Neural progenitor cell (in vitro differentiated cells): ENCODE results near the gene KLF13. TPM values are rescaled to one million over a fixed set of nuclear protein-coding genes. Genes with fewer than 3 reads are reported as not detected.

Experiments used
- DNase-seq: peaks from one replicate; pipeline ENCODE4 v3.0.0-alpha.2; 2016; ENCODE audit warnings: low spot score
- H2AFZ ChIP-seq: fragments of 200-600 bp; sonication (generic); replicated peaks from 2 replicates; pipeline ENCODE4 v1.6.1; 2016; ENCODE audit warnings: antibody characterized with exemption
- H3F3A ChIP-seq: fragments of 200-600 bp; sonication (generic); 2 replicates; pipeline ENCODE4 v1.6.1; 2016; ENCODE audit warnings: antibody characterized with exemption, low read depth
- H3K27ac ChIP-seq: fragments of 200-600 bp; sonication (generic); 2 replicates; pipeline ENCODE4 v1.5.1; 2016; ENCODE audit warnings: mild to moderate bottlenecking
- H3K27me3 ChIP-seq: fragments of 200-600 bp; sonication (generic); 2 replicates; pipeline ENCODE4 v1.6.1; 2016; ENCODE audit warnings: mild to moderate bottlenecking, moderate library complexity
- H3K36me3 ChIP-seq: fragments of 200-600 bp; sonication (generic); 2 replicates; pipeline ENCODE4 v1.5.1; 2016
- H3K4me1 ChIP-seq: fragments of 200-600 bp; sonication (generic); 2 replicates; pipeline ENCODE4 v1.6.1; 2016; ENCODE audit warnings: mixed run types
- H3K4me2 ChIP-seq: fragments of 200-600 bp; sonication (generic); 2 replicates; pipeline ENCODE4 v1.6.1; 2016
- H3K4me3 ChIP-seq: fragments of 200-600 bp; sonication (generic); 2 replicates; pipeline ENCODE4 v1.5.1; 2016
- H3K79me2 ChIP-seq: fragments of 200-600 bp; sonication (generic); 2 replicates; pipeline ENCODE4 v1.6.1; 2016; ENCODE audit warnings: low read depth
- H3K9ac ChIP-seq: fragments of 200-600 bp; sonication (generic); 2 replicates; pipeline ENCODE4 v1.6.1; 2016
- H3K9me3 ChIP-seq: fragments of 200-600 bp; sonication (generic); 2 replicates; pipeline ENCODE4 v1.5.1; 2016; ENCODE audit warnings: low read depth
- H4K20me1 ChIP-seq: fragments of 200-600 bp; sonication (generic); 2 replicates; pipeline ENCODE4 v1.6.1; 2016; ENCODE audit warnings: low read depth
- H3K27ac Mint-ChIP-seq: 3 replicates; pipeline ENCODE4 v1.8.0; 2021; ENCODE audit warnings: mixed read lengths
- H3K27me3 Mint-ChIP-seq: 2 replicates; pipeline ENCODE4 v1.8.0; 2022; ENCODE audit warnings: low read depth, mild to moderate bottlenecking, inconsistent platforms, moderate library complexity, mixed read lengths; ENCODE audit not compliant: insufficient read depth
- H3K36me3 Mint-ChIP-seq: 3 replicates; pipeline ENCODE4 v1.8.0; 2021; ENCODE audit warnings: mixed read lengths
- H3K4me1 Mint-ChIP-seq: 3 replicates; pipeline ENCODE4 v1.8.0; 2021; ENCODE audit warnings: mixed read lengths
- H3K4me3 Mint-ChIP-seq: 3 replicates; pipeline ENCODE4 v1.8.0; 2021; ENCODE audit warnings: mild to moderate bottlenecking, moderate library complexity, mixed read lengths
- H3K9me3 Mint-ChIP-seq: 3 replicates; pipeline ENCODE4 v1.8.0; 2020; ENCODE audit warnings: mixed read lengths
- EZH2 ChIP-seq: fragments of 200-600 bp; sonication (generic); IDR thresholded peaks from 2 replicates; pipeline ENCODE4 v1.6.1; 2017; ENCODE audit warnings: antibody characterized with exemption, mild to moderate bottlenecking, moderate library complexity
- EZH2phosphoT487 ChIP-seq: fragments of 200-600 bp; sonication (generic); IDR thresholded peaks from 2 replicates; pipeline ENCODE4 v1.6.1; 2017; ENCODE audit warnings: antibody characterized with exemption
- total RNA-seq: library from RNA; depleted of rRNA; stranded (reverse); fragments of >200 nt; gene quantifications from 2 replicates; pipeline ENCODE4 v1.2.3, GENCODE V29; 2015; ENCODE audit warnings: low replicate concordance
- TF ChIP-seq, protein P1 (sequence below): fragments of 200-600 bp; sonication (generic); IDR thresholded peaks from 2 replicates; pipeline ENCODE4 v1.5.1; 2017; ENCODE audit warnings: antibody characterized with exemption, mild to moderate bottlenecking

Gene KLF13
- total RNA-seq, 1 donor from 2014 or later: 11.9 TPM

DNA sequence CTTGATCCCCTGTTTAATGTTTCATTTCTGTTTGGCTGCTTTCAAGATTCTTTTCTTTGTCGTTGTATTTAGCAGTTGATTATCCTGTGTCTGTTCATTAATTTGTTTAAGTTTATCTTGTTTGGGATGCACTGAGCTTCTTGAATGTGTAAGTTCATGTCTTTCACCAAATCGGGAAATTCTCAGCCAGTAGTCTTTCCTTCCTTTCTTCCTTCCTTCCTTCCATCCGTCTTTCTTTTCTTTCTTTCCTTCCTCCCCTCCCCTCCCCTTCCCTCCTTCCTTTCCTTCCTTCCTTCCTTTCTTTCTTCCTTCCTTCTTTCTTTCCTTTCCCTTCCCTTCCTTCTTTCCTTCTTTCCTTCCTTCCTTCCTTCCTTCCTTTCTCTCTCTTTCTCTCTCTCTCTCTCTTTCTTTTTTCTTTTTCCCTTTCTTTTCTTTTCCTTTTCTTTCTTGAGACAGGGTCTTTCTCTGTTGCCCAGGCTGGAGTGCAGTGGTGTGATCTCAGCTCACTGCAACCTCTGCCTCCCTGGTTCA lies 35.5 kb upstream of the KLF13 start:
- H3K36me3 ChIP-seq: no peaks in the 10 kb centered on the region
- H3K4me1 ChIP-seq: peaks cover 20% of the 10 kb centered on the region
- peaks cover 7% of the 10 kb centered on the region for H3F3A ChIP-seq
- H3K36me3 Mint-ChIP-seq: no peaks in the 10 kb centered on the region
- H3K9me3 ChIP-seq: no peaks in the 10 kb centered on the region
- no peaks in the 10 kb centered on the region for H3K79me2 ChIP-seq
- H3K4me3 ChIP-seq: no peak overlapping the region
- H3K4me1 Mint-ChIP-seq: peaks cover 6% of the 10 kb centered on the region
- no peak for TF ChIP-seq EZH2
- no peak for TF ChIP-seq EZH2phosphoT487
- H4K20me1 ChIP-seq: no peaks in the 10 kb centered on the region
- H3K4me2 ChIP-seq: no peak overlapping the region
- no peak overlapping the region for H3K27ac Mint-ChIP-seq
- no peak overlapping the region for H3K4me3 Mint-ChIP-seq
- peaks cover 3% of the 10 kb centered on the region for H3K9me3 Mint-ChIP-seq
- H2AFZ ChIP-seq: no peak overlapping the region
- no peaks in the 10 kb centered on the region for H3K27me3 ChIP-seq
- DNase-seq: no peak
- H3K27ac ChIP-seq: no peak overlapping the region
- H3K27me3 Mint-ChIP-seq: peaks cover 5% of the 10 kb centered on the region
- no peak overlapping the region for H3K9ac ChIP-seq

DNA sequence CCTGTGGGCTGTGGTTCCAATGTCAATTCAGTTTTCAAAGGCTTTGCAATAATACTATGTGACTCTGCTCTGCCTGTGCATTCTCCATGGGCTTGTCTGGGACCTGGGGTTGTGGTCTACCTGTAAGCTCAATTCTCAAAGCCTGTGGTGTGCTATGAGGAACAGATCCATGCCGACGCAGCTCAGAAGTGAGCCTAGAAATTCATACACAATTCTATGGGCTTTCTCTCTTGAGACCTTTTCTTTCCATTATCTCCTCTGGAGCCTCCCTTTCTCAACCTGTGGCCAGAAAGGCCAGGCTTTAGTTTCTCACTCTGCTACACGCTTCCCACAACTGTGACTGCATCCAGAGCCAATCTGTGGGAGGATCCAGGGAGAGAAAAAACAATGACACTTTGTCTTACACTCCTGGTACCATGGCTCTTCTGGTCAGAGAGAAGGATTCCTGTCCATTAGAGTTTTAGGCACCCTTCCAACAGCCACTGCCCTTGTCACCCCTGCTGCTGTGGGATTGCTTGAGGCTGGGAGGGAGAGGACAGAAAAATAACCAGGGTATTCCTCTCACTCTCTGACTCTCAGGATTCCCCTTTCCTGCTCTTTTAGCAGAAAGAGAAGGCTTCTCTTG lies 34.1 kb upstream of the KLF13 start:
- Mint-ChIP-seq H3K9me3 (peaks cover 3% of the 10 kb centered on the region), H3K27me3 (peaks cover 8% of the 10 kb centered on the region), H3K4me3 (no peak overlapping the region), H3K27ac (no peak overlapping the region), H3K36me3 (no peaks in the 10 kb centered on the region), H3K4me1 (peaks cover 17% of the 10 kb centered on the region)
- Histone ChIP-seq H4K20me1 (no peaks in the 10 kb centered on the region), H3K4me3 (no peak overlapping the region), H3K4me1 (peaks cover 34% of the 10 kb centered on the region), H3K27me3 (no peaks in the 10 kb centered on the region), H3K27ac (no peak overlapping the region), H3K4me2 (peak overlapping the region; percentile 49), H2AFZ (peak overlapping the region; percentile 98), H3K9ac (no peak overlapping the region), H3F3A (peaks cover 14% of the 10 kb centered on the region), H3K9me3 (no peaks in the 10 kb centered on the region), H3K36me3 (no peaks in the 10 kb centered on the region), H3K79me2 (no peaks in the 10 kb centered on the region)
- TF ChIP-seq, protein P1, sequence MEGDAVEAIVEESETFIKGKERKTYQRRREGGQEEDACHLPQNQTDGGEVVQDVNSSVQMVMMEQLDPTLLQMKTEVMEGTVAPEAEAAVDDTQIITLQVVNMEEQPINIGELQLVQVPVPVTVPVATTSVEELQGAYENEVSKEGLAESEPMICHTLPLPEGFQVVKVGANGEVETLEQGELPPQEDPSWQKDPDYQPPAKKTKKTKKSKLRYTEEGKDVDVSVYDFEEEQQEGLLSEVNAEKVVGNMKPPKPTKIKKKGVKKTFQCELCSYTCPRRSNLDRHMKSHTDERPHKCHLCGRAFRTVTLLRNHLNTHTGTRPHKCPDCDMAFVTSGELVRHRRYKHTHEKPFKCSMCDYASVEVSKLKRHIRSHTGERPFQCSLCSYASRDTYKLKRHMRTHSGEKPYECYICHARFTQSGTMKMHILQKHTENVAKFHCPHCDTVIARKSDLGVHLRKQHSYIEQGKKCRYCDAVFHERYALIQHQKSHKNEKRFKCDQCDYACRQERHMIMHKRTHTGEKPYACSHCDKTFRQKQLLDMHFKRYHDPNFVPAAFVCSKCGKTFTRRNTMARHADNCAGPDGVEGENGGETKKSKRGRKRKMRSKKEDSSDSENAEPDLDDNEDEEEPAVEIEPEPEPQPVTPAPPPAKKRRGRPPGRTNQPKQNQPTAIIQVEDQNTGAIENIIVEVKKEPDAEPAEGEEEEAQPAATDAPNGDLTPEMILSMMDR: no peak
- TF ChIP-seq EZH2phosphoT487: no peak
- no peak for TF ChIP-seq EZH2
- DNase-seq: no peak

DNA sequence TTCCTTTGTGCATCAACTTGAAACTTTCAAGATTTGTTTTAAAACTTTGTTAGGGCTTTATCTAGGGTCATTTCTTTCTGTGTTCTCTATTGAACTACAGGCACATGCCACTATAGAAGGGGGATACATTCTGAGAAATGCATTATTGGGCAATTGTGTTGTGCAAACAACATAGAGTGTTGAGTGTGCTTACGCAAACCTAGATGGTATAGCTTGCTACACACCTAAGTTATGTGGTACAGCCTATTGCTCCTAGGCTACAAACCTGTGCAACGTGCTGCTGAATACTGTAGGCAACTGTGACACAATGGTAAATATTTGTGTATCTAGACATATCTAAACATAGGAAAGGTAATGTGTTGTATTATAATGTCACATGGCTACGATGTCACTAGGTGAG lies 33.0 kb upstream of the KLF13 start:
- Histone ChIP-seq H3K9ac (no peak overlapping the region), H3K4me1 (peaks cover 41% of the 10 kb centered on the region), H3K4me3 (no peak overlapping the region), H3K27me3 (no peaks in the 10 kb centered on the region), H2AFZ (no peak overlapping the region), H3K36me3 (no peaks in the 10 kb centered on the region), H3F3A (peaks cover 14% of the 10 kb centered on the region), H3K27ac (no peak overlapping the region), H3K9me3 (no peaks in the 10 kb centered on the region), H3K4me2 (no peak overlapping the region), H4K20me1 (no peaks in the 10 kb centered on the region), H3K79me2 (no peaks in the 10 kb centered on the region)
- no peak for DNase-seq
- Mint-ChIP-seq H3K9me3 (peaks cover 3% of the 10 kb centered on the region), H3K27ac (no peak overlapping the region), H3K36me3 (no peaks in the 10 kb centered on the region), H3K4me3 (no peak overlapping the region), H3K4me1 (peaks cover 24% of the 10 kb centered on the region), H3K27me3 (peaks cover 11% of the 10 kb centered on the region)
- TF ChIP-seq EZH2 (no peak), EZH2phosphoT487 (no peak)
- TF ChIP-seq, protein P1: no peak

DNA sequence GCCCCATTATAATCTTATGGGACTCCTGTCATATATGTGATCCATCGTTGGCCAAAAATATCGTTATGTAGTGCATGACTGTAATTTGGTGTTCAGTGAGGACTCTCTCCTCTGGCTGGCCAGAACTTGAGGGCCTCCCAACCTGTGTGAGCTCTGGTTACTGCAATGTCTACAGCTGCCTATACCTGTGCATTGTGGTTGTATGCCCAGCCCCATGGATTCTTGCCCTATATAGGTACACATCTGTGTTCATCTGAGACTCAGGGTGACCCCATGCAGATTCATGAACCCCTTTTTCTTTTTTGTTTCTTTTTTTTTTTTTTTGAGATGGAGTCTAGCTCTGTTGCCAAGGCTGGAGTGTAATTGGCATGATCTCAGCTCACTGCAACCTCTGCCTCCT lies 32.6 kb upstream of the KLF13 start:
- peaks cover 41% of the 10 kb centered on the region for H3K4me1 ChIP-seq
- H3K4me3 Mint-ChIP-seq: no peak overlapping the region
- H3K27ac ChIP-seq: no peak overlapping the region
- no peak overlapping the region for H3K9ac ChIP-seq
- H3F3A ChIP-seq: peaks cover 14% of the 10 kb centered on the region
- no peak for DNase-seq
- TF ChIP-seq EZH2 (no peak), EZH2phosphoT487 (no peak)
- TF ChIP-seq, protein P1: no peak
- no peak overlapping the region for H3K4me3 ChIP-seq
- no peak overlapping the region for H3K4me2 ChIP-seq
- H2AFZ ChIP-seq: no peak overlapping the region
- no peaks in the 10 kb centered on the region for H3K27me3 ChIP-seq
- no peaks in the 10 kb centered on the region for H3K36me3 Mint-ChIP-seq
- no peaks in the 10 kb centered on the region for H3K79me2 ChIP-seq
- no peaks in the 10 kb centered on the region for H3K36me3 ChIP-seq
- H3K9me3 Mint-ChIP-seq: no peaks in the 10 kb centered on the region
- H4K20me1 ChIP-seq: no peaks in the 10 kb centered on the region
- peaks cover 11% of the 10 kb centered on the region for H3K27me3 Mint-ChIP-seq
- no peaks in the 10 kb centered on the region for H3K9me3 ChIP-seq
- H3K27ac Mint-ChIP-seq: no peak overlapping the region
- H3K4me1 Mint-ChIP-seq: peaks cover 24% of the 10 kb centered on the region
